Uterus (tissue), 2 donors: ENCODE results near the gene MTRF1.

Experiments used
- POLR2A ChIP-seq, 2 donors: fragments of 450-650 bp; IDR thresholded peaks; one replicate each; pipeline ENCODE4 v1.6.1; 2016; ENCODE audit warnings: antibody characterized with exemption in 2 of 2, mild to moderate bottlenecking in 1 of 2, moderate library complexity in 1 of 2
- TF ChIP-seq, protein P1 (sequence below), 4 experiments: fragments of 200-600 bp in 2 of 4; fragments of 450-650 bp in 2 of 4; sonication (generic) in 2 of 4; IDR thresholded peaks; one replicate each; pipeline ENCODE4 v1.5.1; 2016 to 2019; ENCODE audit warnings: antibody characterized with exemption in 4 of 4, mild to moderate bottlenecking in 2 of 4, moderate library complexity in 1 of 4

DNA sequence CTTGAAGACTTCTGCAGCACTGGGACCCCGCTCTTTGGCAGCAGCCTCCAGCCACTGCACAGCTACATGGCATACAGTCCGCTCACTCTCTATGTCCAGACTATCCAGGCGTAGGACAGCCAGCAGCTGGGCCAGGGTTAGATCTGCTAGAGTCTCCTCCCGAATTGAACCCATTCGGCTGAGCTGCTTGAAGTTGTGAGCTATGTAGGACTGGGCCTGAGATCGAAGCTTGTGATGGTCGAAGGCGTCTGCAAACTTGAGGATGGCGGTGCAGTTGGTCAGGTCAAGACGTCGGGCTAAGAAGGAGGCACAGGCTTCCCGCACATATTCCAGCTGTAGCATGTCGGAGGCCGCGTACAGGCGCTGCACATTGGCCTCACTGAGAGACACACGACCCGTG, 69.9 kb downstream of the MTRF1 start:
- TF ChIP-seq, protein P1, sequence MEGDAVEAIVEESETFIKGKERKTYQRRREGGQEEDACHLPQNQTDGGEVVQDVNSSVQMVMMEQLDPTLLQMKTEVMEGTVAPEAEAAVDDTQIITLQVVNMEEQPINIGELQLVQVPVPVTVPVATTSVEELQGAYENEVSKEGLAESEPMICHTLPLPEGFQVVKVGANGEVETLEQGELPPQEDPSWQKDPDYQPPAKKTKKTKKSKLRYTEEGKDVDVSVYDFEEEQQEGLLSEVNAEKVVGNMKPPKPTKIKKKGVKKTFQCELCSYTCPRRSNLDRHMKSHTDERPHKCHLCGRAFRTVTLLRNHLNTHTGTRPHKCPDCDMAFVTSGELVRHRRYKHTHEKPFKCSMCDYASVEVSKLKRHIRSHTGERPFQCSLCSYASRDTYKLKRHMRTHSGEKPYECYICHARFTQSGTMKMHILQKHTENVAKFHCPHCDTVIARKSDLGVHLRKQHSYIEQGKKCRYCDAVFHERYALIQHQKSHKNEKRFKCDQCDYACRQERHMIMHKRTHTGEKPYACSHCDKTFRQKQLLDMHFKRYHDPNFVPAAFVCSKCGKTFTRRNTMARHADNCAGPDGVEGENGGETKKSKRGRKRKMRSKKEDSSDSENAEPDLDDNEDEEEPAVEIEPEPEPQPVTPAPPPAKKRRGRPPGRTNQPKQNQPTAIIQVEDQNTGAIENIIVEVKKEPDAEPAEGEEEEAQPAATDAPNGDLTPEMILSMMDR (IDR thresholded peaks at IDR 0.05), result no peak
- no peak for TF ChIP-seq POLR2A (IDR thresholded peaks at IDR 0.05)
